ENCODE measurements around the gene NAPSA. TPM values are rescaled to one million over a fixed set of nuclear protein-coding genes. Genes with fewer than 3 reads are reported as not detected.

The NAPSA gene
- total and polyA plus RNA-seq, 9 of the 15 experiments (the other 6 are each of a cell fraction or from before 2014, with no cell fraction given), result 0.25 to 1.9 (median 0.69) TPM

- TF ChIP-seq AFF1 (IDR thresholded peaks at IDR 0.05; ENCODE audit: low read depth in 1 of 2, partially characterized antibody in 2 of 2) (peak in 1 of 2 experiments; percentile 82), ZNF263 (CRISPR knock-in tag; IDR thresholded peaks at IDR 0.05; ENCODE audit: borderline replicate concordance) (peak; percentile 48; the same call in 1 of the 2 replicates), STAT5A (IDR thresholded peaks at IDR 0.05; ENCODE audit: borderline replicate concordance, low read length) (0 out of 2 replicates have a peak, but pooled peaks have one; percentile 10), SAFB2 (IDR thresholded peaks at IDR 0.05; ENCODE audit: borderline replicate concordance, low read depth, low read length, severe bottlenecking) (no peak), NR1H2 (CRISPR knock-in tag; IDR thresholded peaks at IDR 0.05) (no peak), MAFG (tag; conservative IDR thresholded peaks at IDR 0.05) (0 out of 2 replicates have a peak, but pooled peaks have one; percentile 30), TAF15 (IDR thresholded peaks at IDR 0.05; ENCODE audit: low read depth, low read length) (no peak), GABPA (tag; conservative IDR thresholded peaks at IDR 0.05; ENCODE audit: low read depth) (peak; percentile 60), PATZ1 (CRISPR knock-in tag; IDR thresholded peaks at IDR 0.05; ENCODE audit: borderline replicate concordance) (peak; percentile 77; the same call in 1 of the 2 replicates), SIN3A (IDR thresholded peaks at IDR 0.05; ENCODE audit: borderline replicate concordance in 2 of 2, control insufficient read depth in 1 of 2, low read depth in 2 of 2, low read length in 2 of 2) (0 out of 4 replicates have a peak, but pooled peaks of 1 of the 2 experiments have one; percentile 29), ZNF586 (CRISPR knock-in tag; conservative IDR thresholded peaks at IDR 0.05) (no peak), FOXA1 (IDR thresholded peaks at IDR 0.05; ENCODE audit: borderline replicate concordance) (no peak)
- TF ChIP-seq, protein P1, sequence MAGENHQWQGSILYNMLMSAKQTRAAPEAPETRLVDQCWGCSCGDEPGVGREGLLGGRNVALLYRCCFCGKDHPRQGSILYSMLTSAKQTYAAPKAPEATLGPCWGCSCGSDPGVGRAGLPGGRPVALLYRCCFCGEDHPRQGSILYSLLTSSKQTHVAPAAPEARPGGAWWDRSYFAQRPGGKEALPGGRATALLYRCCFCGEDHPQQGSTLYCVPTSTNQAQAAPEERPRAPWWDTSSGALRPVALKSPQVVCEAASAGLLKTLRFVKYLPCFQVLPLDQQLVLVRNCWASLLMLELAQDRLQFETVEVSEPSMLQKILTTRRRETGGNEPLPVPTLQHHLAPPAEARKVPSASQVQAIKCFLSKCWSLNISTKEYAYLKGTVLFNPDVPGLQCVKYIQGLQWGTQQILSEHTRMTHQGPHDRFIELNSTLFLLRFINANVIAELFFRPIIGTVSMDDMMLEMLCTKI (IDR thresholded peaks at IDR 0.05; ENCODE audit: partially characterized antibody), result no peak
- TF ChIP-seq, protein P2, sequence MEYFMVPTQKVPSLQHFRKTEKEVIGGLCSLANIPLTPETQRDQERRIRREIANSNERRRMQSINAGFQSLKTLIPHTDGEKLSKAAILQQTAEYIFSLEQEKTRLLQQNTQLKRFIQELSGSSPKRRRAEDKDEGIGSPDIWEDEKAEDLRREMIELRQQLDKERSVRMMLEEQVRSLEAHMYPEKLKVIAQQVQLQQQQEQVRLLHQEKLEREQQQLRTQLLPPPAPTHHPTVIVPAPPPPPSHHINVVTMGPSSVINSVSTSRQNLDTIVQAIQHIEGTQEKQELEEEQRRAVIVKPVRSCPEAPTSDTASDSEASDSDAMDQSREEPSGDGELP (CRISPR knock-in tag; IDR thresholded peaks at IDR 0.05; ENCODE audit: borderline replicate concordance), result peak; percentile 70; the same call in 1 of the 2 replicates
These were observed 8.0 kb downstream of the NAPSA start (continued) for GRCh38 chr19:50357178-50358100.

Measured in K562 (cell line).